ENCODE results near the gene PFKFB4.

Gene PFKFB4

GRCh38 chr3:48584836-48585235 lies 28.2 kb upstream of the PFKFB4 start:
- DNase-seq (ENCODE audit: low read depth) = no peak

- no peak for DNase-seq (ENCODE audit: low read depth)
These were observed 25.2 kb upstream of the PFKFB4 start for GRCh38 chr3:48581621-48582481.

- DNase-seq (ENCODE audit: low read depth) = no peak
These were observed 20.0 kb upstream of the PFKFB4 start for GRCh38 chr3:48576647-48577046.

- DNase-seq (ENCODE audit: low read depth) = no peak
These were observed 18.8 kb upstream of the PFKFB4 start for GRCh38 chr3:48575366-48575765.

GRCh38 chr3:48573973-48574585 lies 17.5 kb upstream of the PFKFB4 start:
- DNase-seq (ENCODE audit: low read depth) = no peak

- DNase-seq (ENCODE audit: low read depth) = no peak
These were observed 15.9 kb upstream of the PFKFB4 start for GRCh38 chr3:48572517-48572916.

DNA sequence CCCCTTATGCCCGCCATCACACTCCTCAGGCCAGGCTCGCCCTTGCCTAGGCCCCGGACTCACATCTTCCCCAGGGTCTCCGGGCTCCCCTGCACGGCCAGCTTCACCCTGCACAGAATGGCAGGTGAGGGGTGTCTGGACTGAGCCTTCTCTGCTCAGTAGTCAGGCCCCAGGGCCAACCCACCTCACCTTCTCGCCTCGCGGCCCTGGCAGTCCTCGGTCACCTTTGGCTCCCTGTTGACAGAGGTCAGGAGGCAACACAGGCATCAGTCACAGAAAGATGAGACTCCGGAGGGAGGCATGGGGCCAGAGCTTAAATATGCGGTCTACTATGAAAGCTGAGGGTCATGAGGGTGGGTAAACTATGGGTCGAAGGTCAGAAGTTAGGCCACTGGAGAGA lies 15.3 kb upstream of the PFKFB4 start:
- DNase-seq (ENCODE audit: low read depth) = no peak

DNA sequence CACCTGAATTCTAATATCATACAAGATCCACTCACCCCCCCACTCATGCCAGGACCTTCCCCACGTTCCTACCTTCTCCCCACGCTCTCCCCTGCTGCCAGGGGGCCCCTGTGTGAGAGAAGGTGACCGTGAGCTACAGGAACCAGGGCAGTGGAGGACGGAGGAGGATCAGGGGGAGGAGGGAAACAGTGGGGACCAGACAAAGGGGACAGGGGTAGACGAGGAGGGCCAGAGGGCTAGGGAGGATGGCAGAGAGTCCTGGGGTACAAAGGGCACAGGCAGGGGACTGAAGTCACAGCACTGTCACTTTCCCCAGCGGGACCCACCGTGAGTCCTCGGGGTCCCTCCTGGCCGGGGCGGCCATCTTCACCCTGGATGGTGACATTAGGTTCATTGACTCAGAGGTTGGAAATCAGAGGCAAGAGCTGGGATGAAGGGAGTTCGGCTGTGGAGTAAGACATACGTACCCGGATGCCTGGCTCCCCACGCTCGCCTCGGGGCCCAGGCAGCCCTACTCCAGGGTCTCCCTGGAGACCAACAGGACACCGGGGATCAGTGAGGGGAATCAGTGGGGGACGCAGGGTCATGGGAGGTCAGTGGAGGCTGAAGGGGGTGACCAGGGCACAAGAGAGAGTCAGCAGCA lies 13.3 kb upstream of the PFKFB4 start:
- DNase-seq (ENCODE audit: low read depth) = no peak

DNA sequence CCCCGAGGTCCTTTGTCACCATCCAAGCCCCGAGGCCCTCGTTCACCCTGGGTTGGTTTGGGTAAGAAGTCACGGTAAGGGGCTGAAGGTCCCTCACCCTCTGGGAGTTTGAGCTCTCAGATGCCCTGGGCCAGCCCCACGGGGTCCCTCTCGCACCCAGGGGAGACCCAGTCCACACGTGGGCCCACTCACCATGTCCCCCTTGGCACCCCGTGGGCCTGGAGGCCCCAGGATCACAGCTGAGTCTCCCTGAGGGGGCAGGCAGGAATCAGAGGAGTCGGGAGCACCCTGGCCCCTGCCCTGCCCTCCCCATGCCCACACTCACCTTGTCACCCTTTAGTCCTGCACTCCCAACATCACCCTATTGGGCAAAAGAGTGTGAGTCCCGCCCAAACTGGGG lies 12.8 kb upstream of the PFKFB4 start:
- no peak for DNase-seq (ENCODE audit: low read depth)

- DNase-seq (ENCODE audit: low read depth) = no peak
These were observed 11.9 kb upstream of the PFKFB4 start for GRCh38 chr3:48568476-48568875.

- DNase-seq (ENCODE audit: low read depth) = no peak
These were observed 10.9 kb upstream of the PFKFB4 start for GRCh38 chr3:48567500-48567899.

- DNase-seq (ENCODE audit: low read depth) = no peak
These were observed 10.5 kb upstream of the PFKFB4 start for GRCh38 chr3:48567090-48567489.

GRCh38 chr3:48566401-48566760 lies 9.8 kb upstream of the PFKFB4 start:
- no peak for DNase-seq (ENCODE audit: low read depth)

DNA sequence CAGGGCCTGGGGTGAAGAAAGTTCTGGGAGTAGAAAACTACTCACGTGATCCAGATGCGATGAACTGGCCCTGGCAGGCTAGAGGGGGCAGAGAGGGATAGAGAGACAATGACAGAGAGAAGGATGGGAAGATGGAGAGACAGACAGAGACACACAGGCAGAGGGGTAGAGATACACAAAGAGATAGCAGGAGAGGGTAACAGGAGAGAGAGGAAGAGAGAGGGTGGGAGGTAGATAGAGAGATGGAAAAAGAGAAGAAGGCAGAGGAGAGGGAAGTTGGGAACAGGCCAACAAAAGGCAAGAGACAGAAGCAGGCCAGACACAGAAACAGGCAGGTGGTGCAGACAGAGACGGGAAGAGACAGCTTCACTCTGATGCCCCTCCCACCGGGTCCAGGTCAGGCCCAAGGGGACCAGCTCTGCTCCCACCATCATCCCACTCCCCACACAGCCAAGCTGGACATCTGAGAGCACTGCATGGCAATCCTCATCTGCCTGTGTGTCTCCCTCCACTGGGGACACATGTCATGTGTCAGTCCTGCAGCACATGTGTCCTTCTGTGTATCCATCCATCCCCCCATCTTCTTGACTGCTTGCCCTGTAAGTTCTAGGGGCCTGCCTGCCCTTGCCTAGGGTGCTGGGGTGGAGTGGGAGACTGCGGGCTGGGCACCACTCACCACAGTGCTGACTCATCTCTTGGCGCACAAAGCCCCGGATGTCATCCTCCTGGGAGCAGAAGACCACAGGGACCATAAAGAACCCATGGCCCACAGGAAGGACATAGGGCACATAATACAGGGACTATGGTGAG lies 9.2 kb upstream of the PFKFB4 start:
- no peak for DNase-seq (ENCODE audit: low read depth)

- no peak for DNase-seq (ENCODE audit: low read depth)
These were observed 8.6 kb upstream of the PFKFB4 start for GRCh38 chr3:48565186-48565585.

- DNase-seq (ENCODE audit: low read depth) = no peak
These were observed 8.1 kb upstream of the PFKFB4 start for GRCh38 chr3:48564667-48565066.

DNA sequence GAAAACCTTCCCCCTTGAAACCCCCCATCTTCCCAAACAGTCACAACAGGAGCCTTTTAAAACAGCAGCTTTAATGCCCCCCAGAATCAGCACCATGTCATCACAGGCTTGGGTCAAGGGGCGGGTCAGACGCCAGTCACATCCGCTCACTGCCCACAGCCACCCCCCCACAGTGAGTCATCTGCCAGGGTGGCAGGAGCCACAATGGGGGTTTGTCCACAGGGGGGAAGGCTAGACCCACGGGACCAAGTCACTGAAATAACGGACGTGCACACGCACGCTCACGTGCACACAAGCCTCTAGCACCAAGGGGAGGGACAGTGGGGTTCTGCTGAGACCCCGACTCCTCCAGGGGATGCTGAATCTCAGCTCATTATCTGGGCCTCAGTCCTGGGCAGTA lies 7.4 kb upstream of the PFKFB4 start:
- no peak for DNase-seq (ENCODE audit: low read depth)

DNA sequence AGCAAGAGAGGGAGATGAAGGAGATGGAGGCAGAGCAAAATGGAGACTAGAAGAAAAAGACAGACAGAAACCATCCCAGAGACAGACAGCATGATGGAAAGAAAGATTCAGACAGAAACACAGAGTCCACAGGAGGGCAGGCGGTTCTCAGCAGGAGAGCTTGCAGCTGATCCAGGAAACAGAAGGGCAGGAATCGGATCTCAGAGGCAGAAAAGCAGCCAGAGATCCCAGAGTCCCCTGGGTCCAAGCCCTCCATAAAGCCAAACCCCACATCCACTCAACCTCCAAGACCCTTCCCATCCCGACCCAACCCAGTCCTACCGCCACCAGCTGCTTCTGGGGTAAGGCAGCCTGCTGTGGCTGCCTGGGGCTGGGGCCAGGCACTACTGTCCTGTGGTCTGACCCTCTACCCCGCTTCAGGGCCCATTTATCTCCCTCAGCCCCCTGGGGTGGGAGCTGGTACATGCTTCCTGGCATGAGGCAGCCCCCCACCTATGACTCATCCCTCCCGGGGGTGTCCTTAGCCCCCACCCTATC lies 6.8 kb upstream of the PFKFB4 start, which contains the start of gene UCN2:
TSS of gene UCN2 (minus strand) at position 400 of the 537 bp plus-strand sequence. CDS start 657 bp downstream, outside the sequence.
- no peak for DNase-seq (ENCODE audit: low read depth)

DNA sequence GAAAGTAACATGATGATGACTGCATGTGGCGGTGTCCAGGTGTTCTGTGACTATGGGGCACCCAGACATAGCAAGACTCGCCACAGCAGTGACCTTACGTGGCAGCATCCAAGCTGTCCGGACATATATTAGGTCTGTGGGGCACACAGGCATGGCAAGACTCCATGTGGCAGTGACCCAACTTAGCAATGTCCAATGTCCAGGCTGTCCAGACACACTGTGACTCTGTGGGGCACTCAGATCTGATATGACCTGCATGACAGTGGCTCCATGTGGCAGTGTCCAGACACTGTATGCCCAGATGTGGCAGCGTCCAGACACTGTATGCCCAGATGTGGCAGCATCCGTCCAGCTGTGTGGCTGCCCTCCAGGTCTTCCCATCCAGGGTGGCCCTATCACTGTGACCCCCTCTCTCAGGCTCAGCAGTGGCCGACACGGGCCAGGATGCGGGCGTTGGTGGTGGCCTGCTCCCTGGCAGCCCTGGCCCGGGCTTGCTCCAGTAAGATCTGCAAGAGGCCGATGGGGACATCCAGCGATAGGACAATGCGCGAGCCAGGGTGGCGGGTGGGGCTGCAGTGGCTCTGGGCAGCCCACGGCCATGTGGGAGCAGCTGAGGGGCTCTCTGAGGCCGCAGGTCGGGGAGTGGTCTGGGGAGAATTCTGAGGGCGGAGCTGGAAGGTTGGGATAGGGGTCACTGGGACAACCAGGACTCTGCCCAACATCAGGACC lies 5.9 kb upstream of the PFKFB4 start:
- no peak for DNase-seq (ENCODE audit: low read depth)

- DNase-seq (ENCODE audit: low read depth) = no peak
These were observed 4.6 kb upstream of the PFKFB4 start for GRCh38 chr3:48561045-48561736.

DNA sequence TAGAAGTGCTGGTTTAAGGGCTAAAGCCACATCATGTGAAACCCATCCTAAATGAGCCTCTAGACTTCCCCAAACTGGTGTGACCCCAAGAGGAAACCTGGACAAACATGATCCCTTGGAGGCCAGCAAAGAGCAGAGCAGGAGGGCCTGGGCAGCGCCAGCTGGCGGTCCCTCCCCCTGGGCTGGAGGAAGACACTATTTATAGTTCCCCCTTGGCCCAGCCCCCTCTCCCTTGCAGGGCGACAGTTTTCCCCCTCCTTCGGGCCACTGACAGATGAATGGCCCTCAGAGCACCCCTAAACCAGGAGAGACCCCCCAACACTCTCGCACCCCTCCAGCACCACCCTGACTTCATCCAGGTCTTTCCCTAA lies 4.0 kb upstream of the PFKFB4 start:
- DNase-seq (ENCODE audit: low read depth) = no peak

Data from stimulated activated CD8-positive, alpha-beta memory T cell treated with anti-CD3 and anti-CD28 coated beads, Interleukin-15, amount 100 ng/mL, for 1 hour (primary cell).